ENCODE results near the gene MKRN2.
"Not testable (repeated sequence)": the region's sequence is repeated elsewhere in the genome, so short reads cannot be mapped to it uniquely, and the experiment has no call there.

Gene MKRN2, protein sequence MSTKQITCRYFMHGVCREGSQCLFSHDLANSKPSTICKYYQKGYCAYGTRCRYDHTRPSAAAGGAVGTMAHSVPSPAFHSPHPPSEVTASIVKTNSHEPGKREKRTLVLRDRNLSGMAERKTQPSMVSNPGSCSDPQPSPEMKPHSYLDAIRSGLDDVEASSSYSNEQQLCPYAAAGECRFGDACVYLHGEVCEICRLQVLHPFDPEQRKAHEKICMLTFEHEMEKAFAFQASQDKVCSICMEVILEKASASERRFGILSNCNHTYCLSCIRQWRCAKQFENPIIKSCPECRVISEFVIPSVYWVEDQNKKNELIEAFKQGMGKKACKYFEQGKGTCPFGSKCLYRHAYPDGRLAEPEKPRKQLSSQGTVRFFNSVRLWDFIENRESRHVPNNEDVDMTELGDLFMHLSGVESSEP

GRCh38 chr3:12556690-12557472 is at the start of gene MKRN2:
Gene MKRN2 (plus strand): TSS chr3:12557087. CDS start chr3:12557151, 64 bp downstream.
- in situ Hi-C loops (cut with MboI; ENCODE audit: low sequenced_read_pairs), result no loop called here

- in situ Hi-C loops (cut with MboI; ENCODE audit: low sequenced_read_pairs), result no loop called here
Observed at GRCh38 chr3:12507591-12508281, 49.2 kb upstream of the MKRN2 start.

GRCh38 chr3:12508291-12508700 is 48.6 kb upstream of the MKRN2 start:
- in situ Hi-C loops (cut with MboI; ENCODE audit: low sequenced_read_pairs), result no loop called here

DNA sequence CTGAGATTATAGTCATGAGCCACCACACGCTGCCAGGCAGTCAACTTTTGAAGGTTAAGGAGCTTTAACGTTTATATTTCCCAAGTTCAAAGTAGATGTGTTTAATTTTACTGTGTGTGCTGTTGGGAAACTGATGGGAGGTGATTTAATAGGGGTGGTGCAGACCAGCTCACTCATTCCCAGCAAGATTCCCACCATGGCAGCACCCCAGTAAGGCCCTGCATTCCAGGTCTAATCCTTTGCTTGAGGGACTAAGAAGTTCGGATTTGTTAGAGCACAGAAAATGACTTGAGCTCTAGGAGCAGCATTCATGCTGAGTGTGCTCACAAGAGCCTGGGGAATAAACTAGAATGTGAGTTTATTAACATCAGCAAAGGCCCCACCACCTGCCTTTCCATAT is 47.4 kb upstream of the MKRN2 start:
- in situ Hi-C loops (cut with MboI; ENCODE audit: low sequenced_read_pairs), result no loop called here

DNA sequence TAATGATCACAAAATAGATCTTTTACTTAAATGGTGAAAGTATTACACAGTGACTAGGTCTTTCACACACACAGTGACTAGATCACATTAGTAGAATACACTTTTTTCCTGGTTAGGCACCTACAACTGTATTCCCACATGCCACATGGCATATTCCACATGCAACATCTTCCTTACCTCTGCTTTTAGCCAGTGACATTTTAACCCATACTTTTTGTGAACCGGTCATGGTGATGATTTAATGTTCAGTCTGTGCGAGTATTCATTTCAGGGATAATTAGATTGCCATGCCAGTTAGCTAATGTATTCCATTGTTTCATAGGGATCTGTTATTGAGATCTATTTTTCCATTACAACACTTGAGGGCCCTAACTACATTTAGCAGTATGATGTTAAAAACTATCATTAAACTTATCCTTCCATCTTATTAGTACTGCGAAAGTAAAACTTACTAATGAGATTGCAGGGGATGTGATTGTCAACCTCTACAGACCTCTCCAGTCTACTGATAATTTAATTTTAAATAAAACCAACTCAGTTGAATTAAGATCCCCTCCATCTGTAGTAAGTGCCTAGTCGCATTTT is 44.3 kb upstream of the MKRN2 start:
- in situ Hi-C loops (cut with MboI; ENCODE audit: low sequenced_read_pairs), result no loop called here

DNA sequence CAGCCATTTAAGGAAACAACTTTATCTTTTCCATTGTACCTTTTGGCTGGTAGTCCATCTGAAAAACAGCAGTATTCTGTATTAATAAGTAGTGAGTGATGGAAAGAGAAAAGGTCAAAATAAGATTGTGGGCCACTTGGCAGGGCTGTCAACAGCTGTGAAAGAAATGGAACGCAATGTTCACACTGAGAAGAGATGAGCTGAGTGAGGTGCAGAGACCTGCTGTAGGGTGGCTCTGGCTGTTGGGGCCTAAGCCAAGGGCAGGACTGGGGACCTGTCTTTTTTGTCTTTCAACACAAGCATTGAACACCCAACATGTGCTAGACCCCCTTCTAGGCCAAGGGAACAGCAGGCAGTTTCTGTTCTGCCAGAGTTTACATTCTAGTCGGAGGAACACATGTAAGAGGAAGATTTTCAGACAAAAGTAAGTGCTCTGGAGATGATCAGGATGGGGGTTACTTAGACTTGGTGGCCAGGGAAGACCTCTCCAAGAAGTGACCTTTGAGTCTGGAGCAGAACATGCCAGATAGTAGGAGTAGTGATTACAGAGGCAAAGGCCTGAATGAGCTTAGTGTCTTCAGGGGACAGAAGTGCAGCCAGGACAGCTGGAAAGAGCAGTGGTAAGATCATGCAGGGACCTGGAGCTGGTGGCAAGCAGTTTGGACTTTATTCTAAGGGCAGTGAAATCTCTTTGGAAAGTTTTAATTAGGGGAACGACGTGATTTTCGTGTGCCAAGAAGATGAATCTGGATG is 43.0 kb upstream of the MKRN2 start:
- in situ Hi-C loops (cut with MboI; ENCODE audit: low sequenced_read_pairs), result no loop called here

DNA sequence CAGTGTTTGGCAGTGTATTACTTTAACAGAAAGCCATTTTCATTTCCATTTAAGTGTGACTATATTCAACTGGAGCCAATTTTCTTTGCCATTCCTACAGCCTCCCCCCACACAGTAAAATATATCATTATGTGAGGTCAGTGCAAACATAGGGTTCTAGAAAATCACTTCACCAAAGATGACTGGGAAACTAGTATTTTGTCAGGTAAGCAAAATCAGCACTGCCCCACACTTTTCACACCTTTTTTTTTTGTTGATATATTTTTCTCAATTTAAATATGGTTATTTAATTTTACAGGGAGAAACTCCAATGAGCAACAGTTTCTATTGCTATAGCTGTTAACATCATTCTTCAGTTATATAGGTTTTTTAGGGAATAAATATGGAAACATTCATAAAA is 41.3 kb upstream of the MKRN2 start:
- in situ Hi-C loops (cut with MboI; ENCODE audit: low sequenced_read_pairs), result no loop called here

- in situ Hi-C loops (cut with MboI; ENCODE audit: low sequenced_read_pairs), result no loop called here
Observed at GRCh38 chr3:12516873-12517272, 40.0 kb upstream of the MKRN2 start.

DNA sequence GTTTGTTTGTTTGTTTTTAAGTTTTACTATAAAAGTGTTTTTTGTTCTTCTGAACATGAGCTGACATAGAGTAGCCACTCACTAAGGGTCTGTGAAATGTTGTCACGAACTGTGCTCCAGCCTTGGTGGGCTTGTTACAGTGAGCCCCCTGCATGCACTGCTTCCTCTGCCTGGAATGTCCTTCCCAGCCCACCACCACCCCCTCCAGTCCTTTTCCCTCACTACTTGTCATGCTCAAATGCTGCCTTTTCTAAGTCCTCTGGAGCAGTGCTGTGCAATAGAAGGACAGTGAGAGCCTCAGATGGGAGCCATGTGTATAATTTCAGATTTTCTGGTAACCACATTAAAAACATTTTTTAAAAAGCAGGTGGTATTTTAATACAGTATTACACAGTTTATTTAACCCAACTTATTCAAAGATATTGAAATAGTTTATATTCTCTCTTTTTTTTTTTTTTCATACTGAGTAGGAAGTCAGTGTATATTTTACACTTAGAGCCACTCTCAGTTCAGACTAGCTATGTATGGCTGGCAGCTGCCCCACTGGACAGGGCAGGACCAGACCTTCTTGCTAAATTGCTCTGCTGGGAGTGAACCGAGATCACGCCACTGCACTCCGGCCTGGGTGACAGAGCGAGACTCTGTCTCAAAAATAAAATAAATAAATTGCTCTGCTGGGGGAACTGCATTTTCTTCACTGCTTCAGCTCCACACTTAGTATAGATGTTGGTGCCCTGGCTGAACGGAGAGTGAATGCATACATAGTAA is 38.4 kb upstream of the MKRN2 start:
- in situ Hi-C loops (cut with MboI; ENCODE audit: low sequenced_read_pairs), result no loop called here

GRCh38 chr3:12521010-12521409 is 35.9 kb upstream of the MKRN2 start:
- in situ Hi-C loops (cut with MboI; ENCODE audit: low sequenced_read_pairs), result no loop called here

- in situ Hi-C loops (cut with MboI; ENCODE audit: low sequenced_read_pairs), result no loop called here
Observed at GRCh38 chr3:12522721-12523120, 34.2 kb upstream of the MKRN2 start.

DNA sequence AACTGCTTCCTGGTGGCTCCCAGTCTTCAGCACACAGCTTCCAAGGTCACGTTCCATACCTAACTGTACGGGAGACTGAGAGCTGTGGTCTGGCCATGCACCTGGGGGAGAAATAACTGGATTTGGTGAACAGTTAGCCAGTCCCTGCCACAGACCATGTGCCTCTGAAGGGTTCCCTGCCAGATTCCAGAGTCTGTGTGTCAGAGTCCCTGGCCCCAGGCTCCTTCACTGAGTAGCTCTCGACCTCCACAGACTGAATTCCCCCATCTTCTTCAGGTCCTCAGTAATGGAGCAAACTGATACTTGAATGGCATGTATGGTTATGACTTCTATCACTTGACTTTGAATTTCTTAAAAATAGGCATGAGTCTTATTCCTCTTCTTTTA is 29.1 kb upstream of the MKRN2 start:
- in situ Hi-C loops (cut with MboI; ENCODE audit: low sequenced_read_pairs), result no loop called here

DNA sequence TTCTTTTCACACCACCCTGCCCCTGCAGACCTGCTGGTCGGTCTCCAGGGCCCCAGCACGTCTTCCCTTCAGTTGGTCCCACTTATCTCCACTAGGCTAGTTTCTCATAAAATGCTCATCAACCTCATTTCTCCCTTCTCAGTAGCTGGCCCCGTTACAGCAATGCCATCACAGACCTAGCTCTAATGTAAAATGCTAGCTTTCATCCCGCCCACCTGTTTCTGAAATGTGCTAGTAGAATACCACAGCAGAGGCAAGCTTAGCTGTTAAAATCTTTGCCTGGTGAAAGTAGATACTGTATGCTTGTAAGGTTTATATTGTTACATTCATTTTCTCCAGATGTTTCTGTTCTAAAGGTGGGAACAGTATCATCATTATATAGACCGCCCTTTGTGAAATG is 24.7 kb upstream of the MKRN2 start:
- in situ Hi-C loops (cut with MboI; ENCODE audit: low sequenced_read_pairs), result no loop called here

DNA sequence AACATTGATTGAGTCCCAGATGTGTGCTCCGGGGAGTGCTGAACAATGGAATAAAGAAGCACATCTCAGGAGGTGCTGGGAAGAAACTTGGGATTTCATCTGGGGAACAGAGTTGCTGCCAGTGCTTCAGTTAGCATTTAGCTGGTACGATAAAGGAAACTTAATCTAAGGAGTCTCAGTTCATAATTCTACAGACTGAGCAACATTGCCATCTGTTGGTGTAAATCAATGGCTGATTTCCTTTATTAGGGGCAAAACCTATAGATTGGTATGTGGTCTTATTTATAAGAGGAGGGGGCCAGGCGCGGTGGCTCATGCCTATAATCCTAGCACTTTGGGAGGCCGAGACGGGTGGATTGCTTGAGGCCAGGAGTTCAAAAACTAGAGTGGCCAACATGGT is 20.5 kb upstream of the MKRN2 start:
- in situ Hi-C loops (cut with MboI; ENCODE audit: low sequenced_read_pairs), result no loop called here

DNA sequence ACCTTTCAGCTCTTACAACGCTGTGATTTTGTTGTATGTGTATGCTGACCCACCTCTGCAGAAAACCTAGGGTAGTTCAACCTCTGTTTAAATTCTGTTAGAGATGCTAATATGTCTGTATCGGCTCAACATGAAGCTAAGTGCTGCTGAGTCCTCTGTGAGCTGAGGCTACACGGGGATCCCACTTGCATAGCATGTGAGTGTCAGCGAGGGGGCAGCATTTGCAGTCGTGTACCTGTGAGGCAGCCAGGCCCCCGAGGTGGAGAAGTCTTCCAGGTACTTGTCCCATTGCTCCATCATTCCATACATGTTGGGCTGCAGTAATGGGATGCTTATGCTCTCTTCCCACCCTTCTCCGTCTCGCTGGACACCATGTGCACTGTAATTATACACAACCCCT is 15.3 kb upstream of the MKRN2 start:
- in situ Hi-C loops (cut with MboI; ENCODE audit: low sequenced_read_pairs), result no loop called here

- in situ Hi-C loops (cut with MboI; ENCODE audit: low sequenced_read_pairs), result not testable (repeated sequence)
Observed at GRCh38 chr3:12543497-12543896, 13.4 kb upstream of the MKRN2 start.

DNA sequence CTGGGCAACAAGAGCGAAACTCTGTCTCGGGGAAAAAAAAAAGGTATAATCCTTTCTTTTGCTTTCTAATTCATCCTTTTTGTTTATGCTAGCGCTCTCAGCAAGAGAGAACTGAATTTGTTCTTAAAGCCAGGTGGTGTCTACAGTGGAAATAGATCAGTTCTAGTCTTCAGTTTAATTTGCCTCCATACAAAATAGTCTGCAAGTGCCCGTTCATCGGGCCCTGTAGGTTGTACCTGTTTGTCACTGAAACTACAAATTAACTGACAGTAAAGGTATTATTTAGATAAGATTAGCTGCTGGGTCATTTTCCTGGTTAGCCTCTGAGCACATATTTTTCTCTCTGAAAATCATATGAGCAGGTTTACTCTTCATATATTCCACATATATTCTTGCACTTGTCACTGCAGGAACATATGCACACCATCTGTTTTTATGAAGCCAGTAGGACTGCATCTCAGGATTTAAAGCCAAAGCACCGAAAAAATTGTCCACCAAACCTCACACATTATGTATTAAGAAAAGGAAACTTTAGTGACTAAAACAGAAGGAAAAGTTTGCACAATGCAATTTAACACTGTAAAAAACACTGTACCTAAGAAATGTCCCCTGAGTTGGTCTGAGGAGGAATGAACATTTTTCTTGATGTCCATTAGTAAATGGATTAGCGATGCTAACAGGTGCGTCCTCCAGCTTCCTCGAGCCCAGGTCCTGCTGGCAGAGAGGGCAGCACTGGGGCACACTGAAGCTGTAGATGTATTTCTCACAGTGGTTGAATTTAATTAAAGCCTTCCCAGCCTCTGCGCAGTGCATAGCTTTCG is 12.0 kb upstream of the MKRN2 start:
- in situ Hi-C loops (cut with MboI; ENCODE audit: low sequenced_read_pairs), result no loop called here

- in situ Hi-C loops (cut with MboI; ENCODE audit: low sequenced_read_pairs), result no loop called here
Observed at GRCh38 chr3:12545473-12545791, 11.5 kb upstream of the MKRN2 start, which contains the start of gene MKRN2OS. Gene MKRN2OS (minus strand): TSS chr3:12545499. CDS start chr3:12545464, 35 bp downstream.
